IPS-18a (cell line): ENCODE data around the gene WDCP.
A peak's percentile ranks its signal among the peaks of the same experiment; 100 is the strongest.

Source experiments
- H3K27ac ChIP-seq: one replicate; pipeline ENCODE4 v1.5.1; 2013; ENCODE audit warnings: low read length
- H3K27me3 ChIP-seq: one replicate; pipeline ENCODE4 v1.6.1; 2013; ENCODE audit warnings: mild to moderate bottlenecking, low read length; ENCODE audit not compliant: control insufficient read depth, insufficient read depth
- H3K36me3 ChIP-seq: one replicate; pipeline ENCODE4 v1.6.1; 2013; ENCODE audit warnings: low read depth, low read length; ENCODE audit not compliant: control insufficient read depth
- H3K4me1 ChIP-seq: one replicate; pipeline ENCODE4 v1.6.1; 2013; ENCODE audit warnings: low read depth, low read length; ENCODE audit not compliant: control insufficient read depth
- H3K4me3 ChIP-seq: one replicate; pipeline ENCODE4 v1.5.1; 2013; ENCODE audit warnings: low read length
- H3K9ac ChIP-seq: one replicate; pipeline ENCODE4 v1.6.1; 2013; ENCODE audit warnings: mild to moderate bottlenecking, low read length, moderate library complexity
- H3K9me3 ChIP-seq: one replicate; pipeline ENCODE4 v1.6.1; 2013; ENCODE audit warnings: low read depth, low read length; ENCODE audit not compliant: control insufficient read depth

Gene WDCP

DNA sequence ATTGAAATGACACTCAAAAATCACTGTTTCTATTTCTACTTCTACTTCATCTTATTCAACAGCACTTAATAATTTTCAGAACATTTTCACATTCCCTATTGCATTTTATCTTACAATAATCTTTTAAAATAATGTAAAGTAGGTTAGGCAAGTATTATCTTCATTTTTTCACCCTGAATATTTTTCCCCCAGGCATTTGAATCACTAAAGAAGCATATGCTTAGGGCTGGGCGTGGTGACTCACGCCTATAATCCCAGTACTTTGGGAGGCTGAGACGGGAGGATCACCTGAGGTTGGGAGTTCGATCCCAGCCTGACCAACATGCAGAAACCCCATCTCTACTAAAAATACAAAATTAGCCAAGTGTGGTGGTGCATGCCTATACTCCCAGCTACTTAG lies 6.7 kb downstream of the WDCP start:
- Histone ChIP-seq H3K36me3 (peaks cover 35% of the 10 kb centered on the region), H3K27ac (no peak overlapping the region), H3K4me1 (no peaks in the 10 kb centered on the region), H3K27me3 (no peaks in the 10 kb centered on the region), H3K9me3 (no peaks in the 10 kb centered on the region), H3K4me3 (no peak overlapping the region), H3K9ac (no peak overlapping the region)

DNA sequence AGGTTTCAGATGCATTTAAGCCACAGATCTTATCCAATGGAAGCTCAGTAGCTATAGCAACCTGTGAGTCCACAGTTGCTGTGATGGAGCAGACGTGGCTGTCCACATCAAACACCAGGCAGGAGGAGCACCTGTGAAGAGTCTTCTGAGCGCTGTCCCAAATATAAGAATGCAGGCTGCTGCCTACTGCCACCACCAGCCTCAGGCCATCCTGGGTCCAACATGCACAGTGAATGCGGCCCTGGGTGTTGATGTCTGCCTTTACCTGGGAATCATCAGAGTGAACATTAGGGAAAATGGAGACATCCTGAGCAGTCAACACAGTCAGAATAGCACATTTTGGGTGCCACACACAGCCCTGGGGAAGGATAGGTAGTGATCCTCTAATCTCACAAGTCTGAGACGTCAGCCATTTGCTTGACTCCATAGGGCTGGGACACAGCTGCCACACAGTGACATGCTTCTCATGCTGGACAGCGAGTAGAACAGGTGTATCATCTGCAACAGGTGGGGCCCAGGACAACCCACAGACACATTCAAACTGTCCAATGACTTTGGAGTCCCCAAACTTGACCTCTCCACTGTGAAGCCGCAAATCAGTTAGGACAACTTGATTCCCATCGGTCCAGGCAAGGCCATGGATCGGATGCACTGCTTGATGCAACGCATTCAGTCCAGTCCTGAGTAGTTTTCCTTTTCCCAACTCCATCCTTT lies 8.2 kb downstream of the WDCP start:
- Histone ChIP-seq H3K36me3 (peaks cover 35% of the 10 kb centered on the region), H3K27me3 (no peaks in the 10 kb centered on the region), H3K4me1 (no peaks in the 10 kb centered on the region), H3K27ac (no peak overlapping the region), H3K9ac (no peak overlapping the region), H3K4me3 (no peak overlapping the region), H3K9me3 (no peaks in the 10 kb centered on the region)

DNA sequence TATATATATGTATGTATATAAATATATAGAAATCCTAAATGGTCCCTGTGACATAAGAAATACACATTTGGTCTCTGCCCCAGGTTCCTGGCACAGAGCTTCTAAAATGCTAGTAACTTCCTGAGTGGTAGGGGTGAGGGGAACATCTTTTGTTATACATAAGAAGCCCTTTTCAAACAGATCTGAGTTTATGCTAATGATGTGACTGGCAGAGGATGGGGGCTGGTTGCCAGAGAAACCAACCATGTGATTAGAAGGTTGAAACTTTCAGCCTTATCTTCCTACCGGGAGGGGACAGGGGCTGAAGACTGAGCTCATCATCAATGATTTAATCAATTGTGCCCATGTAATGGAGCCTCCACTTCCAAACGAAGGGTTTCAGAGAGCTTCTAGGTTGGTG lies 21.0 kb downstream of the WDCP start:
- H3K4me1 ChIP-seq: peaks cover 30% of the 10 kb centered on the region
- no peaks in the 10 kb centered on the region for H3K27me3 ChIP-seq
- peak overlapping the region; percentile 90 for H3K27ac ChIP-seq
- H3K4me3 ChIP-seq: peak overlapping the region; percentile 49
- peaks cover 27% of the 10 kb centered on the region for H3K36me3 ChIP-seq
- H3K9ac ChIP-seq: peak overlapping the region; percentile 39
- H3K9me3 ChIP-seq: no peaks in the 10 kb centered on the region

DNA sequence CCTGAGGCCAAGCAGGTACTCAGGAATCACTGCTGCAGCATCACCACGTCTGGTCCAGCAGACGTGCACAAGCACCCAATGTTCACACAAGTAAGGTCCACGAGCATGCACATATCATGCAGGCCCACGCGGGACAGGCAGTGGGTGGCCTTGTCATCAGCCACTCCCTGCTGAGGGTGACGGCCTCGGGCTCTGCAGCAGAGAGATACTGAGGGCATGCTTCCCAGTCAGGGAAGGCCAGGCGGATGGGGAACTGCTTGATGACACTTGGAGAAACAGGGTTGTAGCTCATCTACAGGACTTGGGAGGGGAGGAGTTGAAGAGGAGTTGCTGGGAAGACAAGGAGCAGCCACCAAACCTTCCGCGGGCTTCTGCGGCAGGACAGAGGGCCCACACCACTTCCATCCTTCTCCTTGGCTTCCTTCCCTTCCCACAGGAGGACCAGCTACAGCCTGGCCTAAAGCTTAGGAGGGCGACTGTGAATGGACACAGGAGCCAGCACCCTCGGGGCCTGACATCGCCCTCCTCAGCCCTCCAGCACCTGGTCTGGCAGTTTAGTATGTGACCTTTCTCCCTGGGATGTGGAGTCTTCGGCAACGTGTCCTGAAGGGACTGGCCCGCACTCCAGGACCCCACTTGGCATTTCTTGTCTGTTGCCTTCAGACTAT lies 22.1 kb downstream of the WDCP start:
- H3K9ac ChIP-seq: peak overlapping the region; percentile 39
- H3K36me3 ChIP-seq: peaks cover 16% of the 10 kb centered on the region
- peaks cover 30% of the 10 kb centered on the region for H3K4me1 ChIP-seq
- H3K4me3 ChIP-seq: no peak overlapping the region
- peak overlapping the region; percentile 90 for H3K27ac ChIP-seq
- H3K9me3 ChIP-seq: no peaks in the 10 kb centered on the region
- no peaks in the 10 kb centered on the region for H3K27me3 ChIP-seq

DNA sequence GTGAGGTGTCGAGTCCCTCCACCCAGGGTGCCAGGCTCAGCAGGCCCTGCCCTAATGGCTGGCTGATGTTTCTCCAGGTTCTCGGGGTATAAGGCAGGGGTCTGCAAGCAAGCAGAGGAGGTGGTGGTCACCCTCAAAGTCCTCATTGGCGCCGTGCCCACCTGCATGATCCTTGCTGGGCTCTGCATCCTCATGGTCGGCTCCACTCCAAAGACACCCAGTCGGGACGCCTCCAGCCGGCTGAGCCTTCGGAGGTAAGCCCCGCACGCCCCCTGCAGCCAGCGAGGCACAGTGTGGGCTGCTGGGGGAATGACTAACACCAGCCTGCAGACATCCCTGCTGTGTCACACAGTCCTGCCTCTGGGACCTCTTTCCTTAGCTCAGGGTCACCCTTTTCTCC lies 23.2 kb downstream of the WDCP start:
- no peaks in the 10 kb centered on the region for H3K27me3 ChIP-seq
- H3K4me1 ChIP-seq: peaks cover 30% of the 10 kb centered on the region
- no peak overlapping the region for H3K9ac ChIP-seq
- H3K4me3 ChIP-seq: no peak overlapping the region
- no peaks in the 10 kb centered on the region for H3K9me3 ChIP-seq
- peaks cover 8% of the 10 kb centered on the region for H3K36me3 ChIP-seq
- no peak overlapping the region for H3K27ac ChIP-seq

DNA sequence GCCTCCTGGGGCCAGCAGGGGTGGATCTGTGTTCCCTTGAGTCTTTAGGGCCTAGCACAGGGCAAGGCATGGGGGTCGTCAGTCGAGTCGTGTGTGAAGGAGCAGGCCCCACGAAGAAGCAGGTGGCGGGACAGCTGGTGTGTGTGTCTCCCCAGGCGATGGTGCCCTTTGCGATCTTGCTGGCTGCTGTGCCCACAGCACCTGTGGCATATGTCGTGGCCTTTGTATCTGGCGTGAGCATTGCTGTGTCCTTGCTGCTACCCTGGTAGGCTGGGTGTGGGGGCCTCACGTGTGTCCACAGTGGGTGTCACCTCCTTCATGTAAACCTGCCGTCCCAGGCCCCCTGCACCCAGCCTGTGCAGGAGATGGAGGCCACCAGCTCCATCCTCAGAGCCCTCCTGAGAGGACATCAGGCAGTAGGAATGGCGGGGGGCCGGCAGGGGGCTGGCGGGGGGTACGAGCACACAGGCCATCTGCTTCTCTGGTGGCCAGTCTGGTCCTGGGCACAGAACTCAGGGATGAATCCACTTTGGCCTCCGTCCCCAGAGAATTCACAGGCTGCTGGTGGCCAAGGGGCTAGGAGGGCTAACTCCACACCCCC lies 24.1 kb downstream of the WDCP start:
- Histone ChIP-seq H3K27ac (no peak overlapping the region), H3K4me1 (peaks cover 36% of the 10 kb centered on the region), H3K9me3 (no peaks in the 10 kb centered on the region), H3K36me3 (peaks cover 6% of the 10 kb centered on the region), H3K4me3 (no peak overlapping the region), H3K27me3 (no peaks in the 10 kb centered on the region), H3K9ac (no peak overlapping the region)

DNA sequence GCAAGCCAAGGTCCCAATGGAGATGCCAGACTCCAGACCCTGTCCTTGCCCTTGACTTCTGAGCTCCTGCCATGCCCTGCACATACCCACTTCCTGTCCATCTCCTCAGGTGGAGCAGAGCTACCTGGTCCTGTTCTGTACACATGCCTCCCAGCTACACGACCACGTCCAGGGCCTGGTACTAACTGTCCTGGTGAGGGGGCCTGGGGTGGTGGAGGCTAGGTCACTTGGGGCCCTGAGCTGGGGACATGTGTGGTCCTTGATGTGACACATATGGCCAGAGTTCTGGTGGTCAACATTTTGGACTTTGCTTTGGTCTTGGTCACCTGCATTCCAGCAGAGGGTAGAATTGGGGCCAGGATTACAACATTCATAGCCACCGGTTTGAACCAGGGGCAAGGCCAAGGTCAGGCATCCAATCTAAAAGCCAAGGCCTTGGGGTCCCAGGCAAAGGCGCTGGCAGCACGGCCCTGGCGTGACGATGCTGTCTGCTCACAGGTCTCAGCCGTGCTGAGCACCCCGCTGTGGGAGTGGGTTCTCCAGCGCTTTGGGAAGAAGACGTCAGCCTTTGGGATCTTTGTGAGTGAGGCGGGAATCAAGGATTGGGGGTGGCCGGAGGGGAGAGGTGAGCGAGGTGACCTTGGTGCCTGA lies 24.7 kb downstream of the WDCP start:
- H3K9me3 ChIP-seq: no peaks in the 10 kb centered on the region
- no peak overlapping the region for H3K4me3 ChIP-seq
- H3K36me3 ChIP-seq: peaks cover 6% of the 10 kb centered on the region
- H3K4me1 ChIP-seq: peaks cover 33% of the 10 kb centered on the region
- no peaks in the 10 kb centered on the region for H3K27me3 ChIP-seq
- H3K9ac ChIP-seq: no peak overlapping the region
- H3K27ac ChIP-seq: no peak overlapping the region

DNA sequence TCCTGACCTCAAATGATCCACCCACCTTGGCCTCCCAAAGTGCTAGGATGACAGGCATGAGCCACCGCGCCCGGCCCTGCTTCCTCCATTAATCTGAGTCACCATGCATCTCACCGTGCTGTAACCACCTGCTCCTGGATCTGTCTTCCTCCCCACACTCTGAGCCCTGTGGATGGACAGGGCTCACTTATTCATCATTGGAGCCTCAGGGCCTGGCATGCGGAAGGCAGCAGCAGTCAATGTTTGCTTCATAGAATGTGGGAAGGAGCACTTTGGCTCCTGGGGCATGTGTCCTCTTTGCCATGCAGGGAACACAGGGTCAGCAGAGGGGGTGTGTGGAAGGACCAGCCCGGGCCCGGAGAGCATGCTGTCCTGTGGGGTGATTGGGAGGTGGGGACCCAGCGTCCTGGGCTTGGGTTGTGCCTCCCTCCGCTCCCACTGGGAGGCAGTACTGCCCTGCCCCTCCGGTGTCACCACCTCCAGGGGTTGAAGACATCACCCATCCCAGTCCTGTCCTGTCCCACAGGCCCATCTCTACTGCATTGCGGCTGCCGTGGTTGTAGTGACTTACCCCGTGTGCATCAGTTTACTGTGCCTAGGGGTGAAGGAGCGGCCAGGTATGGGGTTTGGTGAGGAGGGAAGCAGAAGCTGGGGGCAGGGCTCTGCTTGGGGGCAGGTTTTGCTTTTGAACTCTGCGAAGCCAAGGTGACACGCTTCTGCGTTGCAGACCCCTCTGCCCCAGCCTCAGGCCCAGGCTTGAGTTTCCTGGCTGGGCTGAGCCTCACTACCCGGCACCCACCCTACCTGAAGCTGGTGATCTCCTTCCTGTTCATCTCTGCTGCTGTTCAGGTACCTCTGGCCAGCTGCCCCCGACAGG lies 25.8 kb downstream of the WDCP start:
- Histone ChIP-seq H3K9me3 (no peaks in the 10 kb centered on the region), H3K27me3 (no peaks in the 10 kb centered on the region), H3K9ac (no peak overlapping the region), H3K4me3 (no peak overlapping the region), H3K27ac (no peak overlapping the region), H3K36me3 (peaks cover 6% of the 10 kb centered on the region), H3K4me1 (peaks cover 27% of the 10 kb centered on the region)

DNA sequence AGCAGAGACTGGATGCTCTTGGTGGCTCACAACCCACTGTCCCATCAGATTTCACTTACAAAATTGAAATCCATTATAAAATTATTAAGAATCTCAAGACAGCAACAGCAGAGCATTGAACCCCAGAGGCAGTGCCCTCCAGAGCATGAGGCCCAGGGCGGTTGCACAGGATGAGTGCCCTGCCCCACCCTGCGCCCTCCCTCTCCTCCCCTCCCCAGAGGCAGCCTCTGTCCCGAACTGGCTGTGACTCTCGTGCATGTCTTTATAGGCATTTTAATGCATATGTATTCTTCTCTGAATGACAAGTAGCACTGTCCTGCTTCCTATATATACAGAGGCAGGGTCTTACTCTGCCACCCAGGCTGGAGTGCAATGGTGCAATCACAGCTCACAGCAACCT lies 26.9 kb downstream of the WDCP start:
- H3K27me3 ChIP-seq: no peaks in the 10 kb centered on the region
- H3K4me1 ChIP-seq: peaks cover 17% of the 10 kb centered on the region
- no peak overlapping the region for H3K4me3 ChIP-seq
- H3K36me3 ChIP-seq: peaks cover 6% of the 10 kb centered on the region
- no peaks in the 10 kb centered on the region for H3K9me3 ChIP-seq
- H3K9ac ChIP-seq: no peak overlapping the region
- no peak overlapping the region for H3K27ac ChIP-seq

DNA sequence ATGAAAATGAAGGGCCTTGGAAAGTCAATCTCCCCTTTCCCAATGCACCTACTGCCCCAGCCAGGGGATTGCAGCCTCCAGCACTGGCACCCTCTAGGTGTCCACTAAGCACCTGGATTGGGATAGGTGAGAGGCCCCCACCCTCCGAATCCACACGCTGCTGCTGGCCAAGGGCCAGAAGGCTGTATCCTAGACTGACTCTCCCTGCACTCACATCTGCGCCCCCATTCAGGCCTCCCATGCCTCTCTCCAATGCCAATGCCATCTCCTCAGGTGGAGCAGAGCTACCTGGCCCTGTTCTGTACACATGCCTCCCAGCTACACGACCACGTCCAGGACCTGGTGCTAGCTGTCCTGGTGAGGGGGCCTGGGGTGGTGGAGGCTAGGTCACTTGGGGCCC lies 27.5 kb downstream of the WDCP start:
- Histone ChIP-seq H3K27ac (no peak overlapping the region), H3K9ac (no peak overlapping the region), H3K36me3 (peaks cover 6% of the 10 kb centered on the region), H3K27me3 (no peaks in the 10 kb centered on the region), H3K4me3 (no peak overlapping the region), H3K4me1 (peaks cover 13% of the 10 kb centered on the region), H3K9me3 (no peaks in the 10 kb centered on the region)

DNA sequence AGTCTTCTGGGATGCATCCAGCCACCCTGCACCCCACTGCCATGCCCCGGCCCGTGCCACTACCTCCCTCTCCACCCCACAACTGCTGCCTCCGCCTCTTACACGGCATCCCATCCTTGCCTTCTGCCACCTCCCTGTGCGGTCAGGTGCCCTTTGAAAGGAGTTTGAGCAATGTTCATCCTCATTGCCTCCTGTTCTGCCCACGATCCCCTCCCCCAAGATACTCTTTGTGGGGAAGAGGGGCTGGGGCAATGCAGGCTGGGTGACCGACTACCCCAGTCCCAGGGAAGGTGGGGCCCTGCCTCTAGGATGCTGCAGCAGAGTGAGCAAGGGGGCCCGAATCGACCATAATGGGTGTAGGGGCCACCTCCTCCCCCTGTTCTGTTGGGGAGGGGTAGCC lies 28.9 kb downstream of the WDCP start:
- Histone ChIP-seq H3K9me3 (no peaks in the 10 kb centered on the region), H3K4me3 (no peak overlapping the region), H3K27me3 (no peaks in the 10 kb centered on the region), H3K36me3 (peaks cover 6% of the 10 kb centered on the region), H3K9ac (no peak overlapping the region), H3K27ac (no peak overlapping the region), H3K4me1 (peaks cover 8% of the 10 kb centered on the region)
